PC-9 (cell line): ENCODE results near the gene AP1G1.

ENCODE experiments used
- EZH2 ChIP-seq: fragments of 200-600 bp; sonication (generic); IDR thresholded peaks from 2 replicates; pipeline ENCODE4 v1.8.0; 2017; ENCODE audit warnings: antibody characterized with exemption, low read depth
- TF ChIP-seq, protein P1 (sequence below): fragments of 200-600 bp; sonication (generic); conservative IDR thresholded peaks from 2 replicates; pipeline ENCODE4 v1.6.1; 2017; ENCODE audit warnings: mixed run types, antibody characterized with exemption, mild to moderate bottlenecking, moderate library complexity

- TF ChIP-seq, protein P1, sequence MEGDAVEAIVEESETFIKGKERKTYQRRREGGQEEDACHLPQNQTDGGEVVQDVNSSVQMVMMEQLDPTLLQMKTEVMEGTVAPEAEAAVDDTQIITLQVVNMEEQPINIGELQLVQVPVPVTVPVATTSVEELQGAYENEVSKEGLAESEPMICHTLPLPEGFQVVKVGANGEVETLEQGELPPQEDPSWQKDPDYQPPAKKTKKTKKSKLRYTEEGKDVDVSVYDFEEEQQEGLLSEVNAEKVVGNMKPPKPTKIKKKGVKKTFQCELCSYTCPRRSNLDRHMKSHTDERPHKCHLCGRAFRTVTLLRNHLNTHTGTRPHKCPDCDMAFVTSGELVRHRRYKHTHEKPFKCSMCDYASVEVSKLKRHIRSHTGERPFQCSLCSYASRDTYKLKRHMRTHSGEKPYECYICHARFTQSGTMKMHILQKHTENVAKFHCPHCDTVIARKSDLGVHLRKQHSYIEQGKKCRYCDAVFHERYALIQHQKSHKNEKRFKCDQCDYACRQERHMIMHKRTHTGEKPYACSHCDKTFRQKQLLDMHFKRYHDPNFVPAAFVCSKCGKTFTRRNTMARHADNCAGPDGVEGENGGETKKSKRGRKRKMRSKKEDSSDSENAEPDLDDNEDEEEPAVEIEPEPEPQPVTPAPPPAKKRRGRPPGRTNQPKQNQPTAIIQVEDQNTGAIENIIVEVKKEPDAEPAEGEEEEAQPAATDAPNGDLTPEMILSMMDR: no peak
- TF ChIP-seq EZH2: no peak
Measured at GRCh38 chr16:71758293-71758760, 50.3 kb downstream of the AP1G1 start.
